B cell (primary cell): ENCODE measurements around the gene RABL6. TPM values are rescaled to one million over a fixed set of nuclear protein-coding genes. Genes with fewer than 3 reads are reported as not detected.
A peak's percentile ranks its signal among the peaks of the same experiment; 100 is the strongest.

Experiments used
- ATAC-seq: fragments of 200-7000 bp; cut with Tn5 transposase; one replicate; pipeline ENCODE4 v1.10.0; 2021; ENCODE audit warnings: low read depth, mild to moderate bottlenecking, moderate number of reproducible peaks, moderate library complexity
- CTCF ChIA-PET: fragments of 350-600 bp; sonication (Branson Sonifier 250); formaldehyde crosslinking; loops from one replicate; lab custom pipeline; 2021; ENCODE audit warnings: antibody characterized with exemption, inconsistent platforms; lab: Charles Lee
- POLR2A ChIA-PET: fragments of 350-600 bp; sonication (Branson Sonifier 250); formaldehyde crosslinking; loops from one replicate; lab custom pipeline; 2021; ENCODE audit warnings: antibody characterized with exemption; lab: Charles Lee
- DNase-seq: peaks from one replicate; pipeline ENCODE4 v3.0.0; 2013
- H2AFZ ChIP-seq: 2 replicates; pipeline ENCODE4 v1.6.1; 2012; ENCODE audit warnings: mild to moderate bottlenecking, low read depth, low read length; ENCODE audit not compliant: insufficient read depth, poor library complexity, severe bottlenecking
- H3K27ac ChIP-seq, 2 donors: 1 replicate in 1 of 2; 2 replicates in 1 of 2; pipeline ENCODE4 v1.5.1; 2012 to 2013; ENCODE audit warnings: low read length in 2 of 2, mild to moderate bottlenecking in 2 of 2, moderate library complexity in 1 of 2
- H3K27me3 ChIP-seq, 4 experiments: fragments of 200-600 bp in 1 of 4; sonication (generic) in 1 of 4; replicated peaks in 1 of 4; 1 replicate in 2 of 4; 2 replicates in 2 of 4; pipeline versions ENCODE4 v1.6.1 to v1.7.0; 2013 to 2016; ENCODE audit warnings: low read length in 3 of 4, mild to moderate bottlenecking in 2 of 4, mixed read lengths in 1 of 4, moderate library complexity in 1 of 4; ENCODE audit not compliant: insufficient read depth in 4 of 4, control insufficient read depth in 3 of 4; ENCODE audit errors: control extremely low read depth in 1 of 4
- H3K36me3 ChIP-seq, 2 experiments: replicated peaks in 1 of 2; 1 replicate in 1 of 2; 2 replicates in 1 of 2; pipeline versions ENCODE4 v1.6.1 to v1.7.1; 2013; ENCODE audit warnings: low read length in 1 of 2; ENCODE audit not compliant: insufficient read depth in 2 of 2, control insufficient read depth in 1 of 2; ENCODE audit errors: control extremely low read depth in 1 of 2, extremely low read depth in 1 of 2
- H3K4me1 ChIP-seq, 2 donors: fragments of 200-600 bp in 1 of 2; sonication (generic) in 1 of 2; 1 replicate in 1 of 2; 2 replicates in 1 of 2; pipeline versions ENCODE4 v1.5.1 to v1.6.1; 2013 to 2017; ENCODE audit warnings: low read length in 2 of 2; ENCODE audit not compliant: control insufficient read depth in 2 of 2, insufficient read depth in 2 of 2
- H3K4me2 ChIP-seq: replicated peaks from 2 replicates; pipeline ENCODE3; 2012; ENCODE audit warnings: mild to moderate bottlenecking, low read depth, low read length; ENCODE audit not compliant: poor library complexity, severe bottlenecking
- H3K4me3 ChIP-seq, 5 experiments: fragments of 200-600 bp in 1 of 5; sonication (generic) in 1 of 5; 1 replicate in 3 of 5; 2 replicates in 2 of 5; pipeline versions ENCODE4 v1.5.1 to v1.7.0; 2011 to 2016; ENCODE audit warnings: low read length in 4 of 5, mild to moderate bottlenecking in 4 of 5, low read depth in 2 of 5, control low read depth in 1 of 5, moderate library complexity in 1 of 5; ENCODE audit not compliant: insufficient read depth in 1 of 5; ENCODE audit errors: control extremely low read depth in 1 of 5, extremely low read depth in 1 of 5
- H3K79me2 ChIP-seq: fragments of 200-600 bp; sonication (generic); one replicate; pipeline ENCODE4 v1.6.0; 2016; ENCODE audit warnings: low read length; ENCODE audit not compliant: control insufficient read depth, insufficient read depth
- H3K9ac ChIP-seq: fragments of 200-600 bp; sonication (generic); 2 replicates; pipeline ENCODE4 v1.6.1; 2017; ENCODE audit warnings: mild to moderate bottlenecking, low read length, moderate library complexity
- H3K9me3 ChIP-seq, 3 donors: one replicate each; pipeline versions ENCODE4 v1.6.1 to v1.7.1; 2013; ENCODE audit warnings: low read length in 2 of 3; ENCODE audit not compliant: control insufficient read depth in 2 of 3, insufficient read depth in 1 of 3; ENCODE audit errors: control extremely low read depth in 1 of 3
- H4K20me1 ChIP-seq: 2 replicates; pipeline ENCODE4 v1.6.0; 2012; ENCODE audit warnings: mild to moderate bottlenecking, low read length; ENCODE audit not compliant: insufficient read depth, control insufficient read depth, poor library complexity, severe bottlenecking
- H3K27ac Mint-ChIP-seq: one replicate; pipeline ENCODE4 v1.8.0; 2021; ENCODE audit warnings: mixed read lengths
- H3K27me3 Mint-ChIP-seq: one replicate; pipeline ENCODE4 v1.8.0; 2021; ENCODE audit warnings: mixed read lengths
- H3K4me1 Mint-ChIP-seq: one replicate; pipeline ENCODE4 v1.8.0; 2021; ENCODE audit warnings: mixed read lengths
- H3K4me3 Mint-ChIP-seq: one replicate; pipeline ENCODE4 v1.8.0; 2021; ENCODE audit warnings: mixed read lengths
- H3K9me3 Mint-ChIP-seq: one replicate; pipeline ENCODE4 v1.8.0; 2022; ENCODE audit warnings: mixed read lengths; ENCODE audit not compliant: insufficient read depth
- CTCF ChIP-seq: fragments of 200-600 bp; IDR thresholded peaks from one replicate; pipeline ENCODE4 v1.8.0; 2022; ENCODE audit warnings: antibody characterized with exemption, mild to moderate bottlenecking
- EZH2 ChIP-seq: IDR thresholded peaks from 2 replicates; pipeline ENCODE4 v1.6.1; 2012; ENCODE audit warnings: borderline replicate concordance, low read depth, mild to moderate bottlenecking, moderate library complexity, low read length; ENCODE audit not compliant: insufficient read depth, poor library complexity, severe bottlenecking
- WGBS: methylation state at CpG from one replicate; pipeline ENCODE4 v1.1.5; 2013; ENCODE audit warnings: missing lambda C conversion rate; ENCODE audit not compliant: insufficient coverage; 5-methylcytosine and 5-hydroxymethylcytosine counted together
- intact Hi-C: fragments of 100-400 bp; cut with micrococcal nuclease; formaldehyde crosslinking; loops from one replicate; pipeline ENCODE4 v1.10.0; 2022
- polyA plus RNA-seq: library from polyadenylated mRNA; depleted of rRNA; stranded (reverse); fragments of >200 nt; gene quantifications from 2 replicates; pipeline ENCODE4 v1.2.3, GENCODE V29; 2012
- total RNA-seq, 2 donors: library from RNA; stranded (reverse); fragments of 120-200 nt in 1 of 2; gene quantifications; 1 replicate in 1 of 2; 2 replicates in 1 of 2; pipeline versions ENCODE4 v1.2.3 to v1.2.4, GENCODE V29; 2013 to 2022

RABL6 gene
- total and polyA plus RNA-seq, 2 donors (not counting 1 experiment from before 2014, with no cell fraction given): 33.6 to 70.5 TPM

- Histone ChIP-seq H3K27ac (no peak overlapping the region), H3K4me1 (peaks cover 20 to 30% of the 10 kb centered on the region in 2 donors), H3K79me2 (peaks cover 4% of the 10 kb centered on the region), H3K36me3 (no peaks in the 10 kb centered on the region), H4K20me1 (no peaks in the 10 kb centered on the region), H3K27me3 (peaks cover 0 to 25% (median 11%) of the 10 kb centered on the region in 4 experiments), H2AFZ (peak overlapping the region; percentile 76), H3K4me2 (peak overlapping the region; percentile 99), H3K4me3 (peak overlapping the region; percentile 8 to 81 (median 60)), H3K9me3 (no peaks in the 10 kb centered on the region), H3K9ac (peak overlapping the region; percentile 73)
- peak overlapping the region; percentile 90 for H3K4me3 Mint-ChIP-seq
- intact Hi-C loops: loop anchor here (1.0 to 10.0 kb wide), 2 partner anchors 9 to 655 kb away; partner anchors contain the start of genes NSMF and TMEM141
- H3K4me1 Mint-ChIP-seq: peaks cover 18% of the 10 kb centered on the region
- ATAC-seq (peak; percentile 87), DNase-seq (peak; percentile 91)
- TF ChIP-seq EZH2 (no peak), CTCF (no peak)
- ChIA-PET CTCF (interaction anchor here (0.8 to 1.7 kb wide), 6 partner anchors 20 to 268 kb away, joined by 3 to 6 read pairs (median 4); partner anchors contain the start of gene AJM1), POLR2A (interaction anchor here (0.6 to 1.2 kb wide), 9 partner anchors 9 to 383 kb away, joined by 3 to 7 read pairs (median 3); partner anchors contain the start of genes EDF1 and TMEM141)
- WGBS: under 1% methylated on average over 56 of the region's 63 CpGs
- H3K27ac Mint-ChIP-seq: peak overlapping the region; percentile 81
- peaks cover 6% of the 10 kb centered on the region for H3K27me3 Mint-ChIP-seq
- no peaks in the 10 kb centered on the region for H3K9me3 Mint-ChIP-seq
These were observed 7.7 kb upstream of the RABL6 start for GRCh38 chr9:136799854-136800657.

DNA sequence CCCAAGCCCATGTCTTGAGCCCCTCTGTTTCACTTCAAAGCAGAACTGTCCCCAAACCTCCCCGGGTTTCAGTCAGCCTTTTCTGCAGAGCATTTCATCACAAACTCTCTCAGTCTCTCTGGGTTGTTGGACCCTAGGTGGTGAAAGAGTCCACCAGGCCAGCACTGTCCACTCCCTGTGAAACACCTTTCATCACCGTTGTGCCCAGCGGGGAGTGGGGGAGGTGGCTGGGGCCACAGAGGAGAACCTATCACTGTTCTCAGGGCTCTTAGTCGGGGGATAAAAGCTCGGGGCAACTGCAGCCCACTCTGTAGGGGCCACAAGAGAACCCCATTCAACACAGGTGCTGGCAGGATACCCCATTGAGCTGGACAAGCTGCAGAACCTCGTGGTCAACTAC is 5.4 kb upstream of the RABL6 start:
- 96% methylated on average over 3 of the region's 6 CpGs for WGBS
- Histone ChIP-seq H3K9me3 (no peaks in the 10 kb centered on the region), H3K9ac (no peak overlapping the region), H3K79me2 (peaks cover 9% of the 10 kb centered on the region), H3K4me3 (no peak overlapping the region), H3K4me1 (peaks cover 31 to 42% of the 10 kb centered on the region in 2 donors), H3K4me2 (no peak overlapping the region), H2AFZ (no peak overlapping the region), H3K36me3 (no peaks in the 10 kb centered on the region), H3K27ac (no peak overlapping the region), H4K20me1 (peaks cover 4% of the 10 kb centered on the region), H3K27me3 (peaks cover 0 to 25% (median 9%) of the 10 kb centered on the region in 4 experiments)
- ATAC-seq (no peak), DNase-seq (no peak)
- POLR2A ChIA-PET: interaction anchor here (1.2 kb wide), 1 partner anchor 74 kb away, joined by 3 read pairs; no protein-coding TSS in a partner anchor
- CTCF ChIA-PET: interaction anchor here (0.8 to 1.0 kb wide), 2 partner anchors 10 to 40 kb away, joined by 3 read pairs; partner anchors contain the start of gene AJM1
- intact Hi-C loops: no loop called here
- Mint-ChIP-seq H3K4me3 (no peak overlapping the region), H3K9me3 (no peaks in the 10 kb centered on the region), H3K4me1 (peaks cover 30% of the 10 kb centered on the region), H3K27ac (no peak overlapping the region), H3K27me3 (no peaks in the 10 kb centered on the region)
- TF ChIP-seq EZH2: no peak
- TF ChIP-seq CTCF: no peak
